Measurements from ENCODE around the gene AQP2. TPM values are rescaled to one million over a fixed set of nuclear protein-coding genes. Genes with fewer than 3 reads are reported as not detected.

AQP2 gene
- total RNA-seq, 2 donors from 2014 or later, result 3.0 TPM; not detected in 1

DNA sequence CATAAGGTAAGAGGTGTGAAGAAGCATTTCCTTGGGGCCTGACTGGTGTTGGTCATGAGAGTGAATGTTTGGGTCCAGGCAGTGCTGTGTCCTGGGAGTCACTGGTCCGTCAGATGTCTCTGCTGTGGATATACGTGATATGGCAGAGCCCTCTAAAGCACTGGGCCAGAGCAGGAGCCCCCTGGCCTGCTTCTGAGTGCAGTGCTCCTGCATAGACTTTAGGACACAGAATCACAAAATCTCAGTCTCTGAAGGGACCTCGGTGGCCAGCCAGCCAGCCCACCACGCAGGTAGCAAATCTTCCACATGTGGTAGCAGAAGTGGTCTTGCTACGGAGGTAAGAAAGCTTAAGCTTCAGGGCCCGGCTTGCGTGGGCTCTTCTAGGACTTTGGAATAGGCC lies 18.5 kb upstream of the AQP2 start:
- no peaks in the 10 kb centered on the region for H3K4me1 ChIP-seq (ENCODE audit: control insufficient read depth in 1 of 2, low read depth in 2 of 2)
- H3K27me3 ChIP-seq (replicated peaks; ENCODE audit: insufficient read depth), result no peaks in the 10 kb centered on the region
- no peaks in the 10 kb centered on the region for H3K36me3 ChIP-seq
- H3K27ac ChIP-seq, result no peak overlapping the region
- DNase-seq (ENCODE audit: low spot score), result no peak
- no peak for ATAC-seq (ENCODE audit: insufficient number of reproducible peaks, low FRiP score, low read depth)
- TF ChIP-seq, protein P1, sequence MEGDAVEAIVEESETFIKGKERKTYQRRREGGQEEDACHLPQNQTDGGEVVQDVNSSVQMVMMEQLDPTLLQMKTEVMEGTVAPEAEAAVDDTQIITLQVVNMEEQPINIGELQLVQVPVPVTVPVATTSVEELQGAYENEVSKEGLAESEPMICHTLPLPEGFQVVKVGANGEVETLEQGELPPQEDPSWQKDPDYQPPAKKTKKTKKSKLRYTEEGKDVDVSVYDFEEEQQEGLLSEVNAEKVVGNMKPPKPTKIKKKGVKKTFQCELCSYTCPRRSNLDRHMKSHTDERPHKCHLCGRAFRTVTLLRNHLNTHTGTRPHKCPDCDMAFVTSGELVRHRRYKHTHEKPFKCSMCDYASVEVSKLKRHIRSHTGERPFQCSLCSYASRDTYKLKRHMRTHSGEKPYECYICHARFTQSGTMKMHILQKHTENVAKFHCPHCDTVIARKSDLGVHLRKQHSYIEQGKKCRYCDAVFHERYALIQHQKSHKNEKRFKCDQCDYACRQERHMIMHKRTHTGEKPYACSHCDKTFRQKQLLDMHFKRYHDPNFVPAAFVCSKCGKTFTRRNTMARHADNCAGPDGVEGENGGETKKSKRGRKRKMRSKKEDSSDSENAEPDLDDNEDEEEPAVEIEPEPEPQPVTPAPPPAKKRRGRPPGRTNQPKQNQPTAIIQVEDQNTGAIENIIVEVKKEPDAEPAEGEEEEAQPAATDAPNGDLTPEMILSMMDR (IDR thresholded peaks at IDR 0.05), result no peak
- H3K9me3 ChIP-seq, result no peaks in the 10 kb centered on the region
- H3K4me3 ChIP-seq, result no peak overlapping the region

DNA sequence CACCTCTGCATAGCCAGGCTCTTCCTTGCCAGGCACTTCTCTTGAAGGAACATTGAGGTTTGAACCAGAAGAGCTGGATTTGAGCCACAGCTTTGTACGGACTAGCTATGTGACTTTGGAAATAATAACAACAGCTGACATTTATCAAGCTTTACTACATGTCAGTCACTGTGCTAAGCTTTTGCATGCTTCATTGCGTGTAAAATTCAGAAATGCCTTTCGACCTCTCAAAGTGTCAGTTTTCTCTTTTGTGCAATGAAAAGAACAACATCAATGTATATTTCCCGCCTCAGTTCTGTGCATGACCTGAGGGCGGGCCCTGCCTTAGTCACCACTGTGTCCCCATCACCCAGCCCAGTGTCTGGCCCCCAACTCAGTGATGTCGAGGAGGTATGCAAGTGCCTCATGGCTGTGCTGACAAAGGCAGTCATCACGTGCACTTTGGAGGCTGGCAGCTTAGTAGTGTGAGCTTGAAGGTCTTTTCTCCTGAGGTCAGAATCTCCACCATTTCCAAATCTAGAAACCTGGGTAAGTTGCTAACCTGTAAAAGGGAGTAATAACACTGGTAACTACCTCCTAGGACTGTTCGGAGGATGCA lies 17.9 kb upstream of the AQP2 start:
- Histone ChIP-seq H3K27ac (no peak overlapping the region), H3K4me1 (ENCODE audit: control insufficient read depth in 1 of 2, low read depth in 2 of 2) (no peaks in the 10 kb centered on the region), H3K4me3 (no peak overlapping the region), H3K27me3 (replicated peaks; ENCODE audit: insufficient read depth) (no peaks in the 10 kb centered on the region), H3K9me3 (no peaks in the 10 kb centered on the region), H3K36me3 (no peaks in the 10 kb centered on the region)
- TF ChIP-seq, protein P1 (IDR thresholded peaks at IDR 0.05), result no peak
- DNase-seq (ENCODE audit: low spot score) (no peak), ATAC-seq (ENCODE audit: insufficient number of reproducible peaks, low FRiP score, low read depth) (no peak)

DNA sequence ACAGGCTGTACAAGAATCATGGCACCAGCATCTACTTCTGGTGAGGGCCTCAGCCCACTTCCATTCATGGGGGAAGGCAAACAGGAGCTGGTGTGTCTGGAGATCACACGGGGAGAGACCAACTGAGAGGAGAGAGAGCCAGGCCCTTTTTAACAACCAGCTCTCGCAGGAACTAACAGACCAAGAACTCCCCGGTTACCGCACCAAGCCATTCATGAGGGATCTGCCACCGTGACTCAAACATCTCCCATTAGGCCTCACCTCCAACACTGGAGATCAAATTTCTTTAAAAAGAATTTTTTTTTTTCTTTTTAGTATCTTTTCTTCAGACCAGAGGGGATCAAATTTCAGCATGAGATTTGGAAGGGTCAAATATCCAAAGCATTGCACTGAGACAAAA lies 16.7 kb upstream of the AQP2 start:
- Histone ChIP-seq H3K4me1 (ENCODE audit: control insufficient read depth in 1 of 2, low read depth in 2 of 2) (no peaks in the 10 kb centered on the region), H3K4me3 (no peak overlapping the region), H3K9me3 (no peaks in the 10 kb centered on the region), H3K36me3 (no peaks in the 10 kb centered on the region), H3K27ac (no peak overlapping the region), H3K27me3 (replicated peaks; ENCODE audit: insufficient read depth) (no peaks in the 10 kb centered on the region)
- ATAC-seq (ENCODE audit: insufficient number of reproducible peaks, low FRiP score, low read depth) (no peak), DNase-seq (ENCODE audit: low spot score) (no peak)
- TF ChIP-seq, protein P1 (IDR thresholded peaks at IDR 0.05), result no peak

DNA sequence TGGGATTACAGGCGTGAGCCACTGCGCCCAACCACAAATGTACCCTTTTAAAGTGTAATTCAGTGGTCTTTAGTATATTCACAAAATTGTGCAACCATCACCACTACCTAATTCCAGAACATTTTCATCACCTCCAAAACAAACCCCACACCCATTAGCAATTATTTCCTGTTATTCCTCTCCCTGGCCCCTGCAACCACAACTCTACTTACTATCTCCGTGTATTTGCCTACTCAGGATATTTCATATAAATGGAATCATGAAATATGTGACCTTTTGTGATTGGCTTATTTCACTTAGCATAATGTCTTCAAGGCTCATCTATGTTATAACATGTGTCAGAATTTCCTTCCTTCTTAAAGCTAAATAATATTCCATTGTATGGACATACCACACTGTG lies 16.0 kb upstream of the AQP2 start:
- ATAC-seq (ENCODE audit: insufficient number of reproducible peaks, low FRiP score, low read depth) (no peak), DNase-seq (ENCODE audit: low spot score) (no peak)
- H3K4me1 ChIP-seq (ENCODE audit: control insufficient read depth in 1 of 2, low read depth in 2 of 2), result no peaks in the 10 kb centered on the region
- H3K4me3 ChIP-seq, result no peak overlapping the region
- TF ChIP-seq, protein P1 (IDR thresholded peaks at IDR 0.05), result no peak
- H3K36me3 ChIP-seq, result no peaks in the 10 kb centered on the region
- no peaks in the 10 kb centered on the region for H3K9me3 ChIP-seq
- no peaks in the 10 kb centered on the region for H3K27me3 ChIP-seq (replicated peaks; ENCODE audit: insufficient read depth)
- H3K27ac ChIP-seq, result no peak overlapping the region

DNA sequence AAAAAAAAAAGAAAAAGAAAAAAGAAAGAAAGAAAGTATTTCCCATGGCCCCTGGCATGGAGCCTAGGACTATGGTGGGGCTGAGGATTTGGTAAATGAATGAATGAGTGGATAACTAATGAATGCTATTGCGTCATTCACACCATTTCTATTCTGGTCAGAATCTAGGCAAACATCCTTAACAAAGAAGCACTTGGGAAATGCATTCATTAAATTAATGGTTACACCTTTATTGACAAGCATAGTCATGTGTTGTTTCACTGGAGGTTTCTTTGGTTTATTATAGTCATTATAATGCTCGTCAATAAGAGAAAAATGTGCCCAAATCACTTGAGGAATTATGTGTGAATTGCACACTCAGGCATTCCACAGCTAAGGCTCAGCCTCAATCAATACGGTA lies 13.6 kb upstream of the AQP2 start:
- Histone ChIP-seq H3K36me3 (no peaks in the 10 kb centered on the region), H3K4me3 (no peak overlapping the region), H3K27me3 (replicated peaks; ENCODE audit: insufficient read depth) (no peaks in the 10 kb centered on the region), H3K27ac (no peak overlapping the region), H3K9me3 (no peaks in the 10 kb centered on the region), H3K4me1 (ENCODE audit: control insufficient read depth in 1 of 2, low read depth in 2 of 2) (no peaks in the 10 kb centered on the region)
- ATAC-seq (ENCODE audit: insufficient number of reproducible peaks, low FRiP score, low read depth) (no peak), DNase-seq (ENCODE audit: low spot score) (no peak)
- TF ChIP-seq, protein P1 (IDR thresholded peaks at IDR 0.05), result no peak
